Liver (tissue), 9 donors: ENCODE measurements around the gene AP5S1. TPM values are rescaled to one million over a fixed set of nuclear protein-coding genes. Genes with fewer than 3 reads are reported as not detected.

Experiments
- DNase-seq: peaks from one replicate; pipeline ENCODE4 v3.0.0-alpha.2; 2017; ENCODE audit warnings: low spot score
- H3K27ac ChIP-seq, 2 donors: one replicate each; pipeline ENCODE4 v1.7.0; 2013; ENCODE audit warnings: inconsistent platforms in 2 of 2, low read length in 2 of 2, control low read depth in 1 of 2, low read depth in 1 of 2, mild to moderate bottlenecking in 1 of 2
- H3K27me3 ChIP-seq, 4 donors: one replicate each; pipeline versions ENCODE4 v1.6.1 to v1.7.0; 2013; ENCODE audit warnings: low read length in 3 of 4, inconsistent platforms in 1 of 4, mild to moderate bottlenecking in 1 of 4, moderate library complexity in 1 of 4; ENCODE audit not compliant: control insufficient read depth in 4 of 4, insufficient read depth in 4 of 4
- H3K36me3 ChIP-seq, 4 donors: one replicate each; pipeline versions ENCODE4 v1.6.1 to v1.7.0; 2013; ENCODE audit warnings: low read length in 3 of 4, mild to moderate bottlenecking in 3 of 4, low read depth in 1 of 4, moderate library complexity in 1 of 4; ENCODE audit not compliant: control insufficient read depth in 4 of 4, insufficient read depth in 3 of 4
- H3K4me1 ChIP-seq, 4 donors: one replicate each; pipeline versions ENCODE4 v1.6.1 to v1.7.0; 2013; ENCODE audit warnings: low read length in 3 of 4, mild to moderate bottlenecking in 3 of 4, moderate library complexity in 1 of 4; ENCODE audit not compliant: control insufficient read depth in 4 of 4, insufficient read depth in 4 of 4
- H3K4me3 ChIP-seq, 3 donors: one replicate each; pipeline versions ENCODE4 v1.6.1 to v1.7.0; 2013; ENCODE audit warnings: low read length in 3 of 3, control low read depth in 1 of 3, low read depth in 1 of 3, mild to moderate bottlenecking in 1 of 3
- H3K9ac ChIP-seq, 2 donors: one replicate each; pipeline ENCODE4 v1.7.0; 2013; ENCODE audit warnings: low read length in 2 of 2, mild to moderate bottlenecking in 2 of 2, moderate library complexity in 2 of 2, control low read depth in 1 of 2, low read depth in 1 of 2
- H3K9me3 ChIP-seq, 4 donors: one replicate each; pipeline versions ENCODE4 v1.6.1 to v1.7.0; 2013; ENCODE audit warnings: low read length in 3 of 4; ENCODE audit not compliant: control insufficient read depth in 4 of 4
- ATF3 ChIP-seq: IDR thresholded peaks from 2 replicates; pipeline ENCODE4 v1.6.1; 2016; ENCODE audit warnings: antibody characterized with exemption
- CTCF ChIP-seq: fragments of 150-350 bp; IDR thresholded peaks from 2 replicates; pipeline ENCODE4 v1.5.1; 2017; ENCODE audit warnings: improper control_type of control experiment, low read depth, low read length; ENCODE audit not compliant: missing input control
- EGR1 ChIP-seq, 2 donors: IDR thresholded peaks; 2 replicates each; pipeline ENCODE4 v1.6.1; 2016 to 2018; ENCODE audit warnings: antibody characterized with exemption in 2 of 2, low read depth in 2 of 2
- FOXA1 ChIP-seq: IDR thresholded peaks from 2 replicates; pipeline ENCODE4 v1.6.1; 2016; ENCODE audit warnings: antibody characterized with exemption
- FOXA2 ChIP-seq: IDR thresholded peaks from 2 replicates; pipeline ENCODE4 v1.6.1; 2016; ENCODE audit warnings: antibody characterized with exemption
- GABPA ChIP-seq, 2 donors: IDR thresholded peaks in 1 of 2; conservative IDR thresholded peaks in 1 of 2; 2 replicates each; pipeline ENCODE4 v1.6.1; 2016; ENCODE audit warnings: antibody characterized with exemption in 2 of 2, mild to moderate bottlenecking in 1 of 2, moderate library complexity in 1 of 2
- HNF4A ChIP-seq, 2 donors: conservative IDR thresholded peaks; 2 replicates each; pipeline ENCODE4 v1.6.1; 2016; ENCODE audit warnings: antibody characterized with exemption in 2 of 2, mild to moderate bottlenecking in 2 of 2
- HNF4G ChIP-seq: IDR thresholded peaks from 2 replicates; pipeline ENCODE4 v1.6.1; 2016; ENCODE audit warnings: antibody characterized with exemption
- MAX ChIP-seq: IDR thresholded peaks from 2 replicates; pipeline ENCODE4 v1.6.1; 2016; ENCODE audit warnings: antibody characterized with exemption
- NR2F2 ChIP-seq: IDR thresholded peaks from 2 replicates; pipeline ENCODE4 v1.6.1; 2016; ENCODE audit warnings: antibody characterized with exemption
- RAD21 ChIP-seq, 2 donors: IDR thresholded peaks; 2 replicates each; pipeline ENCODE4 v1.6.1; 2016; ENCODE audit warnings: antibody characterized with exemption in 2 of 2, mild to moderate bottlenecking in 2 of 2
- REST ChIP-seq: IDR thresholded peaks from 2 replicates; pipeline ENCODE4 v1.6.1; 2016; ENCODE audit warnings: antibody characterized with exemption, mild to moderate bottlenecking
- RXRA ChIP-seq, 2 donors: IDR thresholded peaks; 2 replicates each; pipeline ENCODE4 v1.6.1; 2017 to 2018; ENCODE audit warnings: antibody characterized with exemption in 2 of 2, mild to moderate bottlenecking in 1 of 2
- SP1 ChIP-seq: IDR thresholded peaks from 2 replicates; pipeline ENCODE4 v1.6.1; 2018; ENCODE audit warnings: antibody characterized with exemption, mild to moderate bottlenecking
- TAF1 ChIP-seq: conservative IDR thresholded peaks from 2 replicates; pipeline ENCODE4 v1.6.1; 2016; ENCODE audit warnings: antibody characterized with exemption, mild to moderate bottlenecking
- YY1 ChIP-seq: IDR thresholded peaks from 2 replicates; pipeline ENCODE4 v1.6.1; 2016; ENCODE audit warnings: antibody characterized with exemption, mild to moderate bottlenecking
- WGBS: extraction: QIAGEN DNeasy Blood & Tissue Kit; methylation state at CpG from one replicate; pipeline ENCODE4 v1.1.7; 2013; 5-methylcytosine and 5-hydroxymethylcytosine counted together
- polyA plus RNA-seq, 2 donors: library from polyadenylated mRNA; stranded (reverse) in 1 of 2; unstranded in 1 of 2; fragments of 200-250 nt in 1 of 2; fragments of >200 nt in 1 of 2; fragmentation: Nextera tagmentation in 1 of 2; extraction: Ambion mirVana in 1 of 2; gene quantifications; one replicate each; pipeline versions ENCODE4 v1.2.1 to v1.2.3, GENCODE V29; 2013 to 2015
- total RNA-seq, 2 donors: library from RNA; depleted of rRNA; stranded (reverse); fragments of >200 nt; gene quantifications; one replicate each; pipeline ENCODE4 v1.2.3, GENCODE V29; 2014
- TF ChIP-seq, protein P1 (sequence below): IDR thresholded peaks from 2 replicates; pipeline ENCODE4 v1.6.1; 2016; ENCODE audit warnings: antibody characterized with exemption
- donor health status: healthy.
- donor health status: healthy.
- donor health status: healthy.
- donor health status: healthy.
- donor health status: healthy.

Gene AP5S1
- total and polyA plus RNA-seq, 4 donors: 9.1 to 14.5 (median 11.1) TPM

DNA sequence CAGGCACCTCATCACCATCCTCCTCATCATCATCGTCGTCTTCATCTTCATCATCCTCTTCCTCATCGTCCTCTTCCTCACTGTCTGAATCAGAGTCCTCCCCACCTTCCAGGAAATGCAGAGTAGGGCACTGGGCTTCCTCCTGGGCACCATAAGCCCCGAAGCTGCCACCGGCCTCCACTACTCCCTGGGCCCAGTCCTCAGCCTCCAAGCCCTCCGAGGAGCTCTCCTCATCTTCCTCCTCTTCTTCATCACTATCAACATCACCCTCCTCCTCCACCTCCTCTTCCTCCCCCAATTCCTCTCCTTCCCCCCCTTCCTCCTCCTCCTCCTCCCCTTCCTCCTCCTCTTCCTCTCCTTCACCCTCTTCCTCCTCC lies 35.5 kb upstream of the AP5S1 start:
- TF ChIP-seq GABPA (IDR thresholded peaks at IDR 0.05 in 1 of 2, conservative IDR thresholded peaks at IDR 0.05 in 1 of 2): no peak
- TF ChIP-seq ATF3: no peak
- TF ChIP-seq, protein P1, sequence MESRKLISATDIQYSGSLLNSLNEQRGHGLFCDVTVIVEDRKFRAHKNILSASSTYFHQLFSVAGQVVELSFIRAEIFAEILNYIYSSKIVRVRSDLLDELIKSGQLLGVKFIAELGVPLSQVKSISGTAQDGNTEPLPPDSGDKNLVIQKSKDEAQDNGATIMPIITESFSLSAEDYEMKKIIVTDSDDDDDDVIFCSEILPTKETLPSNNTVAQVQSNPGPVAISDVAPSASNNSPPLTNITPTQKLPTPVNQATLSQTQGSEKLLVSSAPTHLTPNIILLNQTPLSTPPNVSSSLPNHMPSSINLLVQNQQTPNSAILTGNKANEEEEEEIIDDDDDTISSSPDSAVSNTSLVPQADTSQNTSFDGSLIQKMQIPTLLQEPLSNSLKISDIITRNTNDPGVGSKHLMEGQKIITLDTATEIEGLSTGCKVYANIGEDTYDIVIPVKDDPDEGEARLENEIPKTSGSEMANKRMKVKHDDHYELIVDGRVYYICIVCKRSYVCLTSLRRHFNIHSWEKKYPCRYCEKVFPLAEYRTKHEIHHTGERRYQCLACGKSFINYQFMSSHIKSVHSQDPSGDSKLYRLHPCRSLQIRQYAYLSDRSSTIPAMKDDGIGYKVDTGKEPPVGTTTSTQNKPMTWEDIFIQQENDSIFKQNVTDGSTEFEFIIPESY: no peak
- TF ChIP-seq EGR1 (IDR thresholded peaks at IDR 0.05; ENCODE audit: low read depth in 2 of 2): no peak
- no peak for TF ChIP-seq CTCF
- no peak for TF ChIP-seq TAF1
- TF ChIP-seq FOXA1: no peak
- TF ChIP-seq MAX: no peak
- no peak for TF ChIP-seq SP1
- no peak for TF ChIP-seq RAD21 (IDR thresholded peaks at IDR 0.05)
- no peak for TF ChIP-seq HNF4G
- TF ChIP-seq FOXA2: no peak
- no peak for TF ChIP-seq HNF4A (conservative IDR thresholded peaks at IDR 0.05)
- TF ChIP-seq YY1: no peak
- no peak for TF ChIP-seq RXRA (IDR thresholded peaks at IDR 0.05)
- no peak for TF ChIP-seq REST
- TF ChIP-seq NR2F2: no peak
- 91% methylated on average over 6 of the region's 6 CpGs for WGBS
- no peak for DNase-seq
- Histone ChIP-seq H3K4me1 (peaks cover 14 to 41% (median 31%) of the 10 kb centered on the region in 4 donors), H3K36me3 (peaks cover 0 to 5% (median 0%) of the 10 kb centered on the region in 4 donors), H3K4me3 (no peak overlapping the region), H3K27me3 (no peaks in the 10 kb centered on the region), H3K27ac (no peak overlapping the region), H3K9me3 (no peaks in the 10 kb centered on the region), H3K9ac (no peak overlapping the region)
